Stimulated activated naive CD4-positive, alpha-beta T cell (primary cell): Measurements from ENCODE around the gene PACRG.
"Not testable (repeated sequence)": the region's sequence is repeated elsewhere in the genome, so short reads cannot be mapped to it uniquely, and the experiment has no call there.

Experiments
- DNase-seq, 6 experiments: peaks; one replicate each; lab custom pipeline; 2025; lab: John Stamatoyannopoulos, UW

PACRG gene

DNA sequence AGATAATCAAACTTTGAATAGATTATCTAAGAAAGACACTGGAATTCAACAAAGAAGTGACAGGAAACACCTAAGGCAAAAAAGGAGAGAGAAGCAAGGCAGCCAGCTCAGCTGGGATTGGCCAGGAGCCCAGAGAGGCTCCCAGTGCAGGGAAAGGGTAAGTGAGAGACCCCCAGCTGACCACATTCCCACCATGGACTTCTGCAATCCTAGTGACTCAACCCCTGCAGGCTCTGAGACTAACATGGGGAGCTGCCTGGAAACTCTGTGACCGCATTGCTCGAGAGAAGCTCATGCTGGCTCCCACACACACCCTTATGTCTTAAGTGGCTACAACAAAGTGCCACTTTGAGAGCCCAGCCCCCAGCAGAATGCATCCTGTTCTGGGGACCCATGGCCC, 215.1 kb downstream of the PACRG start:
- no peak for DNase-seq

GRCh38 chr6:162943369-162943768, 215.6 kb downstream of the PACRG start:
- DNase-seq = no peak

- no peak for DNase-seq
These were observed 223.5 kb downstream of the PACRG start for GRCh38 chr6:162951164-162951743.

DNA sequence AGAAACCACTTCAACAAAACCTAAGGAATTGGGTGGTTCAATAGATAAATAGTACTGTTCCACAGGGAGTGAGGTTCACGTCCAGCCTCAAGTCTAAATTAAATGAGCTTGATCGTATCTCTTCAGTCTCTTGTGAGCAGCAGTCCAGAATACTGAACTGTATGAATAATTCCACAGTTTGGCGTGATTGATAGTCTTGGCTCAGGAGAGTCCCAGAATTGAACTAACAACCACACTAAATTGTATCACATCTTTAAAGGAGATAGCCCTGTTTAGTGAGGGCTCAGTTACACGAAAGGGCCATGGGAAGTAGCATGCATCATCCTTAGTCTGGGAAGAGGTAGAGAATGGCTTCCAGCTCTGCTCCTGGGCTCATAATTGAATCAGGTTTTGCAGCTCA, 224.6 kb downstream of the PACRG start:
- DNase-seq = no peak

- DNase-seq = no peak
These were observed 229.3 kb downstream of the PACRG start for GRCh38 chr6:162957062-162957461.

DNA sequence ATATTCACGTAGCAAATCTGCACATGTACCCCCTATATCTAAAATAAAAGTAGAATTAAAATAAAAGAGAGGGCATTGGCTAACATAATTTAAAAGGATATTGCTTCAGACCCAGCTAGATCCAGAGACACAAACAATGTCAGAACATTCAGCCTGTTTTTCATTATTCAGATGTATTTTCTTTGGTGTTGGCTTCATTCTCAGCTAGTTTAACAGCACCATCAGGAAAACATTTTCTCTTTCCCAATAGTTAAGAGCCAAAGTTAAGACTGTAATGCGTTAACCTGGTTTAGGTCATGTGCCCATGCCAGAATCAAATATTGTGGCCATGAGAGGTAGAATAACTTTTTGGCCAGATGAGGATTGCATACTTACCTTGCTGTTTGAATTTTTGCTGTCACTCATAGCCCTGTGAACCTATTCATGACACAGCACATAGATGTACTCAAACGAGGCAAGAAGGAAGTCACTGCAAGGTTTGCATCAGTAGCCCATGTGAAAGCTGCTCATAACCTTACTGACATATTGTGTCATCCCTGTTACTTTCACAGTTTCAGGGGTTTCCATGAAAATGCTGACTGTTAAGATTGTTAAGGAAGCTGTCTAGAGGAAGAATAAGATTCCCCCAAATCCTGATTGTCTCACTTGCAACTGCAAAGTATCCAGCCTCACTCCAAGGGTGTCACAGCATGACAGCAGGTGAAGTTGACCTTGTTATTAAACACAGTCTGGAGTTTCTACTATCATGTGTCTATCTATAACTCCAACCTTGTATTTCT, 233.1 kb downstream of the PACRG start:
- no peak for DNase-seq

GRCh38 chr6:162962093-162962492, 234.3 kb downstream of the PACRG start:
- no peak for DNase-seq

DNA sequence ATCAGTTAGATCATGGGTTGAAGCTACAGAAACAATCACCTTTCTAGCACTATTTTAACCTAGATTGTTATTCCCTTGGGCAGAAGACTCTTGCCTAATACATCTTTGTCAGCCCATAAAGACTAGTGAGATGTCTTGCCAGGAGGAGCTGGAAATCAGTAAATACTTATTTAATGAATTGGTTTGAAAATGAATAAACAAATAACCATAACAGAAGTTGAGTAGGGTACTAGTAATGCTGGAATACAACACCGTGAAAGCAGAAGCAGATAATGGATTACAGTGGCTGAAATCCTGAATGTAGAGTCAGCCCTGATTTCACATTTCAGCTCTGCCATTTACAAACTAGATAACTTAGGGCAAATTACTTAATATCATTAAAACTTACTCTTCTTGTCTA, 236.1 kb downstream of the PACRG start:
- DNase-seq = no peak

GRCh38 chr6:162964488-162965140, 236.8 kb downstream of the PACRG start:
- DNase-seq = no peak

- no peak for DNase-seq
These were observed 237.6 kb downstream of the PACRG start for GRCh38 chr6:162965366-162965765.

DNA sequence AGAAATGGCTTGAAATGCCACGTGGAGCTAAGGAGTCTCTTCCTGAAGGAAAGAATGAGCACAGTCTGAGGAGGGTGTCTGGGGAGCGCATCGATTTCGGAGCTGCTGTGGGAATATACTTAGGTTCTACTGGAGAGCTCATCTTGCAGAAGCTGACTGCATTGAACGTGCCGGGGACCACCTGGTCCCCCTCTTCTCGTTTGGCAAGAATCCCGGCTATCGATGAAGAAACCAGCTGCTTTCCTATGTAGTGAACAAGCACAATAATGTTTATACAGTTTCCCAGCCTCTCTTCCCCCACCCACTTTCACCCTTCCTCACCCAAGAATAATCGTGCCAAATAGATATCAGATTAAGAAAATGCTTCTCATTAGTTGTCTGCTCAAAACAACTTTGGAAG, 242.5 kb downstream of the PACRG start:
- no peak for DNase-seq

- DNase-seq = no peak
These were observed 243.6 kb downstream of the PACRG start for GRCh38 chr6:162971356-162971755.

- no peak for DNase-seq
These were observed 245.5 kb downstream of the PACRG start for GRCh38 chr6:162973151-162973872.

- no peak for DNase-seq
These were observed 246.2 kb downstream of the PACRG start for GRCh38 chr6:162973980-162974379.

DNA sequence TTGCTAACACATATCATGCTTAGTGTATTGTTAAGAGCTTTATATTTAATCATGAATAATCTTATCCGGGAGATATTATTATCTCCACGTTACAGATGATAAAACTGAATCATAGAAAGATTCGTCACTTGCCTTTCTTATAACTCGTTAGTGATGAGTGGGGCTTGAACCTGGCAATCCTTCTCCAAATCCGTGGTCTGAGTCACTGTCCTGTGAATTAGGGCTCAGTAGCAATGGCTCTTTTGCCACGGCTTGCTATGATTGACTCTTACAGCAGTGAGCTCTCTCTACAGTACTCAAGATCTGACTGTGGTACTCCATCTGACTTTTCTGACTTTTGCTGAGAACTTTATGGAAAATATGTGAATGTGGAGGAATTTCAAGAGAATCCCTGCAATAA, 246.9 kb downstream of the PACRG start:
- no peak for DNase-seq

DNA sequence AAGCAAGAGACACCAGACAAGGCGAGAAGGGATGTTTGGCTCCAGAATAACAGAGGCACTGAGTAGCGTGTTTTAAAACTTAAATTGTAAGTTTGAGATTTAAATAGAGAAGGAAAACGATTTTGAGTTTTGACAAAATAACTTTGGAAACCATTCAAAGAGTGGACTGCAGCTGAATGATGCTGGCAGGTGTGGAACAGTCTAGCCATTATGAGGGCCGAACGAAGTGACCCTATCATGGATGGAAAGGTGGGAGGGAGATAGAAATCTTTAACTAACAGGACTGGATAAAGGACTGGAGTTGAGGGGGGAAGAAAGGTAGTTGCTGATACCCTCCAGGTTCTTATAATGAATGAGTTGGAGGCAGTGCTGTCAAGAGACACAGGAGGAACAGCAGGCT, 248.4 kb downstream of the PACRG start:
- no peak for DNase-seq

- not testable (repeated sequence) for DNase-seq
These were observed 255.5 kb downstream of the PACRG start for GRCh38 chr6:162983234-162983633.

GRCh38 chr6:162998777-162999176, 271.0 kb downstream of the PACRG start:
- DNase-seq = no peak

DNA sequence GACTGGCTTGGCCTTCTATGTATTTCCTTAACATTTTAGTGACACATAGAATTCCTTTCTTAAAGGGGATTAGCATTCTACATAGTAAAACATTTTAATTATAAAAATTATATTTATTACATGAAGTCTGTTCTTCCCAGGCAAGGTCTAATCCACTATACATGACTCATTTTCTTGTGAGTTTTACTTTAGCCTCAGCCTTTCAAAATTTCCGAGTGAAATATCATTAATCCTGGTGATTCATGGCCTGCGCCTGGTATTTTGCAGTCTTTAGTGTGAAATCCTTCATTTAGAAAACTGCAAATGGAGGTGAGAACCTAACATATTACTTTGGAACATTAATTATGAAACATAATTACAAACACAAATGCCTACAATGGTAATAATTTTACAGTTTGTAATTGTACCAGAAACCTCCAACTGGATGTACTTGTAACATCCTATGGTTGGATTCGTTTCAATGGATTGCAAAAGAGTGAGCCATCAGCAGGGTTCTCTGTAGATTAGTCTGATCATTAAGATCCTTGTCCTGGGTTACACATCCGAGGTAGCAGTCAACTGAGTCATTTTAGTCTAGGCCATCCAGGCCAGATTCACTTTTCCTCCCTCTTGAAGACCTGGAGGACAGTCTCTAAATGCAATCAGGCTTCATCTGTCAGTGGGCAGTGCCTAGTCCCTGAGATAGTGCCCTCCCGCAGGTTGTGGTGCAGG, 272.0 kb downstream of the PACRG start:
- DNase-seq = no peak

DNA sequence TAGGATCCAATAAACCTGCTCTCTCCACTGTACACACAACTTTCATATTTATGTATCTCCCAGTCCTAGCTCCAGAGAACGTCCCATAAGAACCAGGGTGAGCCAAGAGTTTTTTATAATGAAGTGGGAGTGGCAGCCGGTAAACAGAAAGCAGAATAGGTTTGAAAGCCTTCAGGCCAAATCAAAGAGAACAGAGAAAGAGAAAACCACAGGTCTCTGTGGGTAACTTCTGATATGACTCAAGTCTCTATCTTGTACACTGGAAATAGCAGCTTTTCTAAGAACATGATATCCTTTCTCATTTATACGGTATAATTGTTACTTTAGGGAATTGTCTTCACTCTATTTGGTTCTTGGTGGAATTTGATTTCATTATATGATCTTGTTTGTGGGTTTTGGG, 273.6 kb downstream of the PACRG start:
- DNase-seq = no peak

- DNase-seq = no peak
These were observed 280.4 kb downstream of the PACRG start for GRCh38 chr6:163008186-163008585.

DNA sequence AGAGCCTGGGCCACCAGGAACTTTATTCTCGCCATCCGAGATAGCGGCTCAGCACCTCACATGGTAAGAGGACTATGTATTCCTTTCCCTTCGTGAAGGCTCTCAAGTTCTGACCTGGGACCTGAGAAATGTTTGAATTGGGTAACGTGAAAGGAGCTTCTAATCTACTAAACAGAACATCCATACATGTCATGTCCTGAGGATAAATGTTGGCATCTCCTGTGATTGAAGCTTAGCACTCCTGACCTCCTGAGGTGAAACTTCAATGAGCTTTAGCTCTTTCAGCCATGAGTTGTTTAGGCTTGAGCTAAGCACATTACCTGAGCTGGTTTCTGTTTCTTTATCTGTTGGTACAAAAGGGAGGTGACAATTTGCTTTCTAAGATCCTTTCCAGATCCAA, 280.9 kb downstream of the PACRG start:
- DNase-seq = no peak
